Neuronal stem cell (in vitro differentiated cells): ENCODE data around the gene PCBP1.

ENCODE experiments used
- DNase-seq: peaks from one replicate; pipeline ENCODE4 v3.0.0-alpha.2; 2013; ENCODE audit warnings: low spot score
- H2AFZ ChIP-seq: one replicate; pipeline ENCODE4 v1.6.1; 2013; ENCODE audit warnings: mild to moderate bottlenecking, low read length, inconsistent platforms
- H2AK5ac ChIP-seq: 2 replicates; pipeline ENCODE4 v1.6.1; 2013; ENCODE audit warnings: low read depth, mild to moderate bottlenecking, inconsistent platforms, low read length, moderate library complexity, mixed read lengths
- H2BK120ac ChIP-seq: 2 replicates; pipeline ENCODE4 v1.6.1; 2013; ENCODE audit warnings: low read depth, mild to moderate bottlenecking, inconsistent platforms, low read length, moderate library complexity, mixed read lengths
- H2BK12ac ChIP-seq: one replicate; pipeline ENCODE4 v1.6.1; 2013; ENCODE audit warnings: low read length, inconsistent platforms
- H2BK15ac ChIP-seq: 2 replicates; pipeline ENCODE4 v1.6.1; 2013; ENCODE audit warnings: mild to moderate bottlenecking, low read length, inconsistent platforms, mixed read lengths
- H2BK5ac ChIP-seq: one replicate; pipeline ENCODE4 v1.6.1; 2013; ENCODE audit warnings: inconsistent platforms, mild to moderate bottlenecking, low read length, moderate library complexity
- H3K14ac ChIP-seq: one replicate; pipeline ENCODE4 v1.6.1; 2013; ENCODE audit warnings: low read length, inconsistent platforms
- H3K18ac ChIP-seq: 2 replicates; pipeline ENCODE4 v1.6.1; 2013; ENCODE audit warnings: low read length, inconsistent platforms
- H3K23ac ChIP-seq: 2 replicates; pipeline ENCODE4 v1.6.1; 2013; ENCODE audit warnings: low read depth, mild to moderate bottlenecking, mixed read lengths, low read length, inconsistent platforms; ENCODE audit not compliant: poor library complexity
- H3K27ac ChIP-seq: replicated peaks from 3 replicates; pipeline ENCODE4 v1.5.1; 2013; ENCODE audit warnings: low read length, inconsistent platforms
- H3K27me3 ChIP-seq, 3 experiments: 2 replicates each; pipeline ENCODE4 v1.6.1; 2013; ENCODE audit warnings: low read length in 3 of 3, mild to moderate bottlenecking in 2 of 3, inconsistent platforms in 1 of 3, low read depth in 1 of 3, mixed read lengths in 1 of 3, moderate library complexity in 1 of 3; ENCODE audit not compliant: control insufficient read depth in 3 of 3, insufficient read depth in 3 of 3
- H3K36me3 ChIP-seq, 2 donors: replicated peaks in 1 of 2; 2 replicates each; pipeline ENCODE4 v1.6.1; 2013; ENCODE audit warnings: low read length in 2 of 2; ENCODE audit not compliant: control insufficient read depth in 2 of 2, insufficient read depth in 2 of 2
- H3K4ac ChIP-seq: 2 replicates; pipeline ENCODE4 v1.6.1; 2013; ENCODE audit warnings: inconsistent platforms, mild to moderate bottlenecking, low read length, moderate library complexity
- H3K4me1 ChIP-seq, 2 donors: 1 replicate in 1 of 2; 2 replicates in 1 of 2; pipeline ENCODE4 v1.6.1; 2013; ENCODE audit warnings: low read length in 2 of 2, low read depth in 1 of 2; ENCODE audit not compliant: control insufficient read depth in 2 of 2, insufficient read depth in 1 of 2
- H3K4me2 ChIP-seq: one replicate; pipeline ENCODE4 v1.6.1; 2013; ENCODE audit warnings: mild to moderate bottlenecking, low read length, inconsistent platforms; ENCODE audit not compliant: insufficient read depth, poor library complexity, severe bottlenecking
- H3K4me3 ChIP-seq, 2 donors: 2 replicates each; pipeline ENCODE4 v1.5.1; 2013; ENCODE audit warnings: low read length in 2 of 2, mild to moderate bottlenecking in 2 of 2, inconsistent platforms in 1 of 2, moderate library complexity in 1 of 2
- H3K79me1 ChIP-seq: one replicate; pipeline ENCODE4 v1.6.1; 2013; ENCODE audit warnings: low read depth, mild to moderate bottlenecking, inconsistent platforms, low read length, moderate library complexity
- H3K9ac ChIP-seq: one replicate; pipeline ENCODE4 v1.6.1; 2013; ENCODE audit warnings: mild to moderate bottlenecking, low read depth, low read length, inconsistent platforms; ENCODE audit not compliant: poor library complexity
- H3K9me3 ChIP-seq, 2 donors: replicated peaks in 1 of 2; 2 replicates each; pipeline versions ENCODE3 to v1.6.1; 2013; ENCODE audit warnings: low read length in 2 of 2, mild to moderate bottlenecking in 2 of 2, inconsistent platforms in 1 of 2, low read depth in 1 of 2, mixed read lengths in 1 of 2, moderate library complexity in 1 of 2; ENCODE audit not compliant: control insufficient read depth in 2 of 2, insufficient read depth in 1 of 2
- H4K8ac ChIP-seq: one replicate; pipeline ENCODE4 v1.6.1; 2013; ENCODE audit warnings: low read depth, mild to moderate bottlenecking, inconsistent platforms, low read length, moderate library complexity
- H4K91ac ChIP-seq: one replicate; pipeline ENCODE4 v1.6.1; 2013; ENCODE audit warnings: low read length, low read depth, mild to moderate bottlenecking, inconsistent platforms; ENCODE audit not compliant: poor library complexity
- WGBS, 2 donors: extraction: QIAGEN DNeasy Blood & Tissue Kit; methylation state at CpG; one replicate each; pipeline ENCODE4 v1.1.7; 2013; ENCODE audit warnings: missing lambda C conversion rate in 2 of 2, mixed read lengths in 1 of 2; ENCODE audit not compliant: insufficient read length in 2 of 2, insufficient replicate concordance in 1 of 2; ENCODE audit errors: extremely low coverage in 2 of 2; 5-methylcytosine and 5-hydroxymethylcytosine counted together

Gene PCBP1

GRCh38 chr2:70046534-70046933, 40.7 kb upstream of the PCBP1 start:
- no peak overlapping the region for H3K18ac ChIP-seq
- H2AFZ ChIP-seq, result no peak overlapping the region
- H3K4me3 ChIP-seq, result no peak overlapping the region
- no peak overlapping the region for H2BK5ac ChIP-seq
- no peak overlapping the region for H4K8ac ChIP-seq
- no peaks in the 10 kb centered on the region for H3K4me1 ChIP-seq
- H2BK12ac ChIP-seq, result no peak overlapping the region
- H2BK120ac ChIP-seq, result no peak overlapping the region
- H3K4me2 ChIP-seq, result no peak overlapping the region
- peaks cover 6 to 74% of the 10 kb centered on the region in 2 donors for H3K36me3 ChIP-seq
- no peak for DNase-seq
- H2AK5ac ChIP-seq, result no peak overlapping the region
- no peak overlapping the region for H3K23ac ChIP-seq
- H3K9ac ChIP-seq, result no peak overlapping the region
- H3K4ac ChIP-seq, result no peak overlapping the region
- WGBS, 2 donors, result no CpG with 5 or more reads among the region's 2 CpGs
- no peak overlapping the region for H4K91ac ChIP-seq
- H2BK15ac ChIP-seq, result no peak overlapping the region
- H3K9me3 ChIP-seq, result no peaks in the 10 kb centered on the region
- no peak overlapping the region for H3K27ac ChIP-seq
- H3K14ac ChIP-seq, result no peak overlapping the region
- H3K79me1 ChIP-seq, result peaks cover 2% of the 10 kb centered on the region
- H3K27me3 ChIP-seq, result no peaks in the 10 kb centered on the region

- Histone ChIP-seq H2BK15ac (no peak overlapping the region), H2AK5ac (no peak overlapping the region), H2BK5ac (no peak overlapping the region), H3K18ac (no peak overlapping the region), H4K91ac (no peak overlapping the region), H3K4me2 (no peak overlapping the region), H2BK120ac (no peak overlapping the region), H3K27me3 (no peaks in the 10 kb centered on the region), H2AFZ (no peak overlapping the region), H3K36me3 (peaks cover 6 to 83% of the 10 kb centered on the region in 2 donors), H3K27ac (no peak overlapping the region), H2BK12ac (no peak overlapping the region), H3K4me1 (no peaks in the 10 kb centered on the region), H3K9ac (no peak overlapping the region), H3K79me1 (peaks cover 2% of the 10 kb centered on the region), H3K9me3 (no peaks in the 10 kb centered on the region), H4K8ac (no peak overlapping the region), H3K23ac (no peak overlapping the region), H3K14ac (no peak overlapping the region), H3K4ac (no peak overlapping the region), H3K4me3 (no peak overlapping the region)
- DNase-seq, result no peak
- no CpG with 5 or more reads among the region's 5 CpGs for WGBS, 2 donors
Observed at GRCh38 chr2:70047451-70047850, 39.8 kb upstream of the PCBP1 start.

- no CpG with 5 or more reads among the region's 1 CpG for WGBS, 2 donors
- H3K4ac ChIP-seq, result no peak overlapping the region
- H3K9me3 ChIP-seq, result no peaks in the 10 kb centered on the region
- no peak overlapping the region for H3K23ac ChIP-seq
- H3K14ac ChIP-seq, result no peak overlapping the region
- no peak overlapping the region for H2BK12ac ChIP-seq
- H3K4me1 ChIP-seq, result no peaks in the 10 kb centered on the region
- no peak overlapping the region for H3K9ac ChIP-seq
- no peak overlapping the region for H2BK120ac ChIP-seq
- no peak overlapping the region for H2AFZ ChIP-seq
- no peak overlapping the region for H3K18ac ChIP-seq
- no peak overlapping the region for H4K8ac ChIP-seq
- no peak overlapping the region for H2AK5ac ChIP-seq
- H2BK5ac ChIP-seq, result no peak overlapping the region
- H3K27ac ChIP-seq, result no peak overlapping the region
- peaks cover 8 to 91% of the 10 kb centered on the region in 2 donors for H3K36me3 ChIP-seq
- H4K91ac ChIP-seq, result no peak overlapping the region
- no peak overlapping the region for H3K4me3 ChIP-seq
- H3K4me2 ChIP-seq, result no peak overlapping the region
- no peaks in the 10 kb centered on the region for H3K27me3 ChIP-seq
- peaks cover 4% of the 10 kb centered on the region for H3K79me1 ChIP-seq
- H2BK15ac ChIP-seq, result no peak overlapping the region
- no peak for DNase-seq
Observed at GRCh38 chr2:70049255-70049654, 38.0 kb upstream of the PCBP1 start.

- Histone ChIP-seq H4K91ac (no peak overlapping the region), H3K18ac (no peak overlapping the region), H3K4ac (no peak overlapping the region), H3K4me2 (no peak overlapping the region), H2BK5ac (no peak overlapping the region), H3K9ac (no peak overlapping the region), H2AK5ac (no peak overlapping the region), H2BK120ac (no peak overlapping the region), H3K27ac (no peak overlapping the region), H2AFZ (no peak overlapping the region), H3K4me3 (no peak overlapping the region), H3K9me3 (peaks cover 0 to 6% of the 10 kb centered on the region in 2 donors), H3K4me1 (no peaks in the 10 kb centered on the region), H4K8ac (no peak overlapping the region), H3K27me3 (no peaks in the 10 kb centered on the region), H3K79me1 (peaks cover 4% of the 10 kb centered on the region), H3K14ac (no peak overlapping the region), H3K23ac (no peak overlapping the region), H2BK12ac (no peak overlapping the region), H2BK15ac (no peak overlapping the region), H3K36me3 (peaks cover 11 to 92% of the 10 kb centered on the region in 2 donors)
- WGBS, 2 donors, result no CpG with 5 or more reads among the region's 5 CpGs
- DNase-seq, result no peak
Observed at GRCh38 chr2:70050631-70051425, 36.4 kb upstream of the PCBP1 start.
